Erythroblast (primary cell): ENCODE results near the gene PXYLP1.

Experiments used
- GATA1 ChIP-seq: IDR thresholded peaks from 2 replicates; pipeline ENCODE4 v1.6.1; 2011; ENCODE audit warnings: low read depth, mild to moderate bottlenecking, control low read depth, low read length, moderate library complexity
- POLR2A ChIP-seq: IDR thresholded peaks from 2 replicates; pipeline ENCODE4 v1.6.1; 2011; ENCODE audit warnings: mild to moderate bottlenecking, low read length

DNA sequence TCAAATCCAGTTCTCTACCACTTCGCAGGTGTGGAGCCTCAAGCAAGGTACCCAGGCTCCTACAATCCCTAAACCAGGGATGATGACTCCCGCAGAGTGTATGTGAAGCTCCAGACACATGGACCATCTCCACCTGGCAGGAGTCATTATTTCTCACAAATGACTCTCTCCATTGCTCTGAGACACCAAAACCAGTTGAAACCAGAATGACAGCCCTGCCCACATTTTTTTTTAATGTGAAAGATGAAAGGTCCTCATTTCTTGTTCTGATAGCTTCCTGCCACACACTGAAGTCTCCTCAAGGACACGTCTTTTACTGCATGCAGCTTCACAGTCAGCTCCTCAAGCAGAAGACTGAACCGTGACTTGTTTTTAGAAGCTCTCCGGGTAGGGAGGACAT, 75.3 kb downstream of the PXYLP1 start:
- TF ChIP-seq POLR2A (no peak), GATA1 (no peak)
